ENCODE measurements around the gene ADGRF5.

- TF ChIP-seq CTCF (IDR thresholded peaks at IDR 0.05) (no peak), POLR2A (IDR thresholded peaks at IDR 0.05) (no peak)
Measured at GRCh38 chr6:46963626-46964025, 41.9 kb upstream of the ADGRF5 start.

Data from heart left ventricle (tissue), 13 donors.